Measurements from ENCODE around the gene CDC42BPA. TPM values are rescaled to one million over a fixed set of nuclear protein-coding genes. Genes with fewer than 3 reads are reported as not detected.
"Not testable (repeated sequence)": the region's sequence is repeated elsewhere in the genome, so short reads cannot be mapped to it uniquely, and the experiment has no call there.

CDC42BPA gene
- total and polyA plus RNA-seq, 4 experiments from 2014 or later, result 0.49 to 0.72 TPM; not detected in 2

DNA sequence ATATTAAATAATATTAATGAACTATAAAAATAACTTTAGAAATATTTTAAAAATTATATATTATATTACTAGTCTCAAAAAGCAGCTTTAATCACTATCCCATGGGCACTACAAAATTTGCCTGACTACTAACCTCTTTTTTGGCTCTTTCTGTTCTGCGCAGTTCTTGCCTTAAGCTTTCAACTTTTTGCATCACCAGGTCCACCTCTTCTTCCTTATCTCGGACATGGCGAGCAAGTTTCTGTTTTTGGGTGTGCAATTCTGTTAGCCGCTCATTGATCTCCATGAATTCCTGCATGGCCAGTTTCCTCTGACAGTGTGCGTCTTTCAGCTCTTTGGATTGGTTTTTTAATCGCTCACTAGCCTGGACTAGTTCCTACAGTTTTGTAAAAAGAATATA, 205.8 kb downstream of the CDC42BPA start:
- intact Hi-C loops (cut with micrococcal nuclease), result no loop called here
- H3K27ac ChIP-seq (ENCODE audit: low read depth, low read length), result no peak overlapping the region
- Mint-ChIP-seq H3K4me1 (no peaks in the 10 kb centered on the region), H3K36me3 (no peaks in the 10 kb centered on the region), H3K4me3 (no peak overlapping the region), H3K9me3 (peaks cover 0 to 1% (median 0%) of the 10 kb centered on the region in 8 donors), H3K27me3 (peaks cover 14 to 27% of the 10 kb centered on the region in 2 donors), H3K27ac (no peak overlapping the region)
- no peak for DNase-seq
- H3K4me3 ChIP-seq (ENCODE audit: low read length in 2 of 2), result no peak overlapping the region
- H3K36me3 ChIP-seq (ENCODE audit: insufficient read depth, low read length), result no peaks in the 10 kb centered on the region
- H3K4me1 ChIP-seq (ENCODE audit: insufficient read depth, low read length), result no peaks in the 10 kb centered on the region
- H3K27me3 ChIP-seq (ENCODE audit: insufficient read depth, low read length), result peaks cover under 1% of the 10 kb centered on the region
- ChIA-PET POLR2A (ENCODE audit: partially characterized antibody) (no interaction called here), CTCF (ENCODE audit: partially characterized antibody) (no interaction called here)
- no peaks in the 10 kb centered on the region for H3K9me3 ChIP-seq (ENCODE audit: control insufficient read depth in 1 of 2, low read length in 2 of 2)

DNA sequence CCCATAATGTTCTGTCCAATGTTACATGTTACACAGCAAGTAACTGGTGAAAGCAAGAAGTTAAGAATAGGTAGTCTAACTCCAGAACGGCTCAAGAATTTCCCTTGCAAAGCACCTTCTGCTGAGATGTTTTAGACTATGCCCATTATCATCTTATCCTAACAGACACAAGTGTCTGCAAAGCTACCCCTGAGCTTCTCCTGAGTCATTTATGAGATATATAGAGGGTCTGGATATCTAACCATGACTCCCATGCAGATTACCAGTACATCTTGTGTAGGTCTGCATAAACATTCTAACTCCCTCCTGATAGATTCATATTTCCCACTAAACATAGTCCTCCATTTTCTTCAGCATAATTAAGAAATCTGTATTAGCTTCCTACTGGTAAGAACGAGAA, 206.5 kb downstream of the CDC42BPA start:
- Histone ChIP-seq H3K27me3 (ENCODE audit: insufficient read depth, low read length) (peaks cover 5% of the 10 kb centered on the region), H3K9me3 (ENCODE audit: control insufficient read depth in 1 of 2, low read length in 2 of 2) (no peaks in the 10 kb centered on the region), H3K36me3 (ENCODE audit: insufficient read depth, low read length) (no peaks in the 10 kb centered on the region), H3K27ac (ENCODE audit: low read depth, low read length) (no peak overlapping the region), H3K4me1 (ENCODE audit: insufficient read depth, low read length) (no peaks in the 10 kb centered on the region), H3K4me3 (ENCODE audit: low read length in 2 of 2) (no peak overlapping the region)
- ChIA-PET POLR2A (ENCODE audit: partially characterized antibody) (no interaction called here), CTCF (ENCODE audit: partially characterized antibody) (no interaction called here)
- Mint-ChIP-seq H3K4me1 (no peaks in the 10 kb centered on the region), H3K27me3 (peaks cover 14 to 28% of the 10 kb centered on the region in 2 donors), H3K4me3 (no peak overlapping the region), H3K9me3 (peaks cover 0 to 3% (median 0%) of the 10 kb centered on the region in 8 donors), H3K27ac (no peak overlapping the region), H3K36me3 (no peaks in the 10 kb centered on the region)
- DNase-seq, result no peak
- intact Hi-C loops (cut with micrococcal nuclease), result no loop called here

- intact Hi-C loops (cut with micrococcal nuclease); H3K27me3 ChIP-seq (ENCODE audit: insufficient read depth, low read length); H3K4me1 Mint-ChIP-seq; H3K27ac Mint-ChIP-seq; H3K4me3 ChIP-seq (ENCODE audit: low read length in 2 of 2); H3K36me3 ChIP-seq (ENCODE audit: insufficient read depth, low read length); DNase-seq; H3K4me1 ChIP-seq (ENCODE audit: insufficient read depth, low read length); H3K27ac ChIP-seq (ENCODE audit: low read depth, low read length); H3K9me3 ChIP-seq (ENCODE audit: control insufficient read depth in 1 of 2, low read length in 2 of 2); POLR2A ChIA-PET (ENCODE audit: partially characterized antibody); H3K4me3 Mint-ChIP-seq; H3K36me3 Mint-ChIP-seq; H3K9me3 Mint-ChIP-seq; CTCF ChIA-PET (ENCODE audit: partially characterized antibody): not testable (repeated sequence)
- H3K27me3 Mint-ChIP-seq, result peaks cover 10 to 13% of the 10 kb centered on the region in 2 donors
Measured at GRCh38 chr1:227105291-227105690, 213.0 kb downstream of the CDC42BPA start.

DNA sequence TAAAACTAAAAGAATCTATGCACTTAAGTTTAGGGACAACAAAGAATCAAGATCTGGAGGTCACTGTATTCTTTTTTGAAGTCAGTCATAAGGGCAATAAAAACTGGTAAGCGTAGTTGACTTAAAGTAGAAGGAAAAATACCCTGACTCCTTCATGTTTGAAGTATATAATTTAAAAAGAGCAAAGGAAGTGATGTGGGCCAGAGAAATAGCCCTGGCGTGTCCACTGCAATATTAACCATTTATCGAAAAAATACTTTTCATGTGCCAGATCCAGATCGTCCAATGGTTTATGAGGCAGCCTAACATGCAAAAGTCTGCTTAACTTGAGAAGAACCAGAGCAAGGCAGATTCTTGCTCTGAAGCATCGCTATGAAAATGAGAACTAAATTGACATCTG, 216.2 kb downstream of the CDC42BPA start:
- Mint-ChIP-seq H3K36me3 (no peaks in the 10 kb centered on the region), H3K4me1 (no peaks in the 10 kb centered on the region), H3K27me3 (peaks cover 0 to 12% of the 10 kb centered on the region in 2 donors), H3K9me3 (peaks cover 0 to 1% (median 0%) of the 10 kb centered on the region in 8 donors), H3K4me3 (no peak overlapping the region), H3K27ac (no peak overlapping the region)
- Histone ChIP-seq H3K27ac (ENCODE audit: low read depth, low read length) (no peak overlapping the region), H3K4me3 (ENCODE audit: low read length in 2 of 2) (no peak overlapping the region), H3K4me1 (ENCODE audit: insufficient read depth, low read length) (no peaks in the 10 kb centered on the region), H3K9me3 (ENCODE audit: control insufficient read depth in 1 of 2, low read length in 2 of 2) (no peaks in the 10 kb centered on the region), H3K36me3 (ENCODE audit: insufficient read depth, low read length) (no peaks in the 10 kb centered on the region), H3K27me3 (ENCODE audit: insufficient read depth, low read length) (no peaks in the 10 kb centered on the region)
- no peak for DNase-seq
- intact Hi-C loops (cut with micrococcal nuclease), result no loop called here
- POLR2A ChIA-PET (ENCODE audit: partially characterized antibody), result no interaction called here
- CTCF ChIA-PET (ENCODE audit: partially characterized antibody), result no interaction called here

- Mint-ChIP-seq H3K27me3 (no peaks in the 10 kb centered on the region), H3K9me3 (no peaks in the 10 kb centered on the region), H3K4me3 (no peak overlapping the region), H3K27ac (no peak overlapping the region), H3K36me3 (no peaks in the 10 kb centered on the region), H3K4me1 (no peaks in the 10 kb centered on the region)
- no peaks in the 10 kb centered on the region for H3K4me1 ChIP-seq (ENCODE audit: insufficient read depth, low read length)
- H3K27ac ChIP-seq (ENCODE audit: low read depth, low read length), result no peak overlapping the region
- no peaks in the 10 kb centered on the region for H3K36me3 ChIP-seq (ENCODE audit: insufficient read depth, low read length)
- ChIA-PET POLR2A (ENCODE audit: partially characterized antibody) (no interaction called here), CTCF (ENCODE audit: partially characterized antibody) (no interaction called here)
- intact Hi-C loops (cut with micrococcal nuclease), result no loop called here
- no peaks in the 10 kb centered on the region for H3K27me3 ChIP-seq (ENCODE audit: insufficient read depth, low read length)
- no peak for DNase-seq
- no peaks in the 10 kb centered on the region for H3K9me3 ChIP-seq (ENCODE audit: control insufficient read depth in 1 of 2, low read length in 2 of 2)
- H3K4me3 ChIP-seq (ENCODE audit: low read length in 2 of 2), result no peak overlapping the region
Measured at GRCh38 chr1:227094249-227094966, 223.9 kb downstream of the CDC42BPA start.

GRCh38 chr1:227093309-227093708, 225.0 kb downstream of the CDC42BPA start:
- Histone ChIP-seq H3K27me3 (ENCODE audit: insufficient read depth, low read length) (no peaks in the 10 kb centered on the region), H3K27ac (ENCODE audit: low read depth, low read length) (no peak overlapping the region), H3K4me3 (ENCODE audit: low read length in 2 of 2) (no peak overlapping the region), H3K4me1 (ENCODE audit: insufficient read depth, low read length) (no peaks in the 10 kb centered on the region), H3K36me3 (ENCODE audit: insufficient read depth, low read length) (no peaks in the 10 kb centered on the region), H3K9me3 (ENCODE audit: control insufficient read depth in 1 of 2, low read length in 2 of 2) (no peaks in the 10 kb centered on the region)
- no peaks in the 10 kb centered on the region for H3K36me3 Mint-ChIP-seq
- H3K4me3 Mint-ChIP-seq, result no peak overlapping the region
- no peaks in the 10 kb centered on the region for H3K9me3 Mint-ChIP-seq
- intact Hi-C loops (cut with micrococcal nuclease), result no loop called here
- H3K27me3 Mint-ChIP-seq, result peaks cover 0 to 1% of the 10 kb centered on the region in 2 donors
- no peak for DNase-seq
- ChIA-PET POLR2A (ENCODE audit: partially characterized antibody) (no interaction called here), CTCF (ENCODE audit: partially characterized antibody) (no interaction called here)
- H3K4me1 Mint-ChIP-seq, result no peaks in the 10 kb centered on the region
- no peak overlapping the region for H3K27ac Mint-ChIP-seq

- POLR2A ChIA-PET (ENCODE audit: partially characterized antibody), result no interaction called here
- Histone ChIP-seq H3K36me3 (ENCODE audit: insufficient read depth, low read length) (no peaks in the 10 kb centered on the region), H3K4me1 (ENCODE audit: insufficient read depth, low read length) (no peaks in the 10 kb centered on the region), H3K27me3 (ENCODE audit: insufficient read depth, low read length) (no peaks in the 10 kb centered on the region), H3K4me3 (ENCODE audit: low read length in 2 of 2) (no peak overlapping the region), H3K27ac (ENCODE audit: low read depth, low read length) (no peak overlapping the region), H3K9me3 (ENCODE audit: control insufficient read depth in 1 of 2, low read length in 2 of 2) (no peaks in the 10 kb centered on the region)
- CTCF ChIA-PET (ENCODE audit: partially characterized antibody), result no interaction called here
- H3K4me3 Mint-ChIP-seq, result no peak overlapping the region
- H3K27me3 Mint-ChIP-seq, result peaks cover 3 to 5% of the 10 kb centered on the region in 2 donors
- no peaks in the 10 kb centered on the region for H3K36me3 Mint-ChIP-seq
- H3K27ac Mint-ChIP-seq, result no peak overlapping the region
- intact Hi-C loops (cut with micrococcal nuclease), result no loop called here
- DNase-seq, result no peak
- no peaks in the 10 kb centered on the region for H3K4me1 Mint-ChIP-seq
- peaks cover 0 to under 1% (median 0%) of the 10 kb centered on the region in 8 donors for H3K9me3 Mint-ChIP-seq
Measured at GRCh38 chr1:227092069-227092468, 226.2 kb downstream of the CDC42BPA start.

All from CD4-positive, alpha-beta memory T cell (primary cell).